ENCODE results near the gene FN3K. TPM values are rescaled to one million over a fixed set of nuclear protein-coding genes. Genes with fewer than 3 reads are reported as not detected.
A peak's percentile ranks its signal among the peaks of the same experiment; 100 is the strongest.

FN3K gene
- total and polyA plus RNA-seq, 2 of the 13 experiments (the other 11 are each of a cell fraction or from before 2014, with no cell fraction given): 3.5 to 12.2 TPM

GRCh38 chr17:82698065-82698973 lies 37.1 kb upstream of the FN3K start, which contains the start of gene RAB40B (continued):
- TF ChIP-seq SATB2 (CRISPR knock-in tag; IDR thresholded peaks at IDR 0.05) (no peak), ZNF331 (CRISPR knock-in tag; IDR thresholded peaks at IDR 0.05) (no peak), ZNF652 (CRISPR knock-in tag; IDR thresholded peaks at IDR 0.05; ENCODE audit: borderline replicate concordance, low read depth) (no peak), ZNF530 (CRISPR knock-in tag; IDR thresholded peaks at IDR 0.05; ENCODE audit: low read depth) (no peak), ATF7-NPFF (CRISPR knock-in tag; IDR thresholded peaks at IDR 0.05; ENCODE audit: low read depth) (0 out of 2 replicates have a peak, but pooled peaks have one; percentile 19), TBL1XR1 (IDR thresholded peaks at IDR 0.05; ENCODE audit: borderline replicate concordance, low read length, partially characterized antibody) (no peak), TAF1 (CRISPR knock-in tag; IDR thresholded peaks at IDR 0.05) (no peak), ZBTB7B (CRISPR knock-in tag; IDR thresholded peaks at IDR 0.05) (no peak), BCL6 (CRISPR knock-in tag; IDR thresholded peaks at IDR 0.05) (no peak), BATF2 (CRISPR knock-in tag; IDR thresholded peaks at IDR 0.05) (no peak), GTF3A (CRISPR knock-in tag; conservative IDR thresholded peaks at IDR 0.05) (no peak), ZFYVE20 (CRISPR knock-in tag; IDR thresholded peaks at IDR 0.05; ENCODE audit: borderline replicate concordance, low read depth) (no peak), HCFC1 (IDR thresholded peaks at IDR 0.05; ENCODE audit: low read depth, low read length) (no peak), ZNF180 (CRISPR knock-in tag; IDR thresholded peaks at IDR 0.05; ENCODE audit: borderline replicate concordance, low read depth) (no peak), HIC2 (CRISPR knock-in tag; IDR thresholded peaks at IDR 0.05; ENCODE audit: low read depth) (no peak), IRX3 (CRISPR knock-in tag; IDR thresholded peaks at IDR 0.05; ENCODE audit: borderline replicate concordance, low read depth) (peak; percentile 61; the same call in 1 of the 2 replicates), ZNF251 (CRISPR knock-in tag; IDR thresholded peaks at IDR 0.05) (no peak), GLI4 (CRISPR knock-in tag; IDR thresholded peaks at IDR 0.05; ENCODE audit: borderline replicate concordance) (no peak)
- TF ChIP-seq, protein P1, sequence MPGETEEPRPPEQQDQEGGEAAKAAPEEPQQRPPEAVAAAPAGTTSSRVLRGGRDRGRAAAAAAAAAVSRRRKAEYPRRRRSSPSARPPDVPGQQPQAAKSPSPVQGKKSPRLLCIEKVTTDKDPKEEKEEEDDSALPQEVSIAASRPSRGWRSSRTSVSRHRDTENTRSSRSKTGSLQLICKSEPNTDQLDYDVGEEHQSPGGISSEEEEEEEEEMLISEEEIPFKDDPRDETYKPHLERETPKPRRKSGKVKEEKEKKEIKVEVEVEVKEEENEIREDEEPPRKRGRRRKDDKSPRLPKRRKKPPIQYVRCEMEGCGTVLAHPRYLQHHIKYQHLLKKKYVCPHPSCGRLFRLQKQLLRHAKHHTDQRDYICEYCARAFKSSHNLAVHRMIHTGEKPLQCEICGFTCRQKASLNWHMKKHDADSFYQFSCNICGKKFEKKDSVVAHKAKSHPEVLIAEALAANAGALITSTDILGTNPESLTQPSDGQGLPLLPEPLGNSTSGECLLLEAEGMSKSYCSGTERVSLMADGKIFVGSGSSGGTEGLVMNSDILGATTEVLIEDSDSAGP (CRISPR knock-in tag; IDR thresholded peaks at IDR 0.05; ENCODE audit: borderline replicate concordance): no peak
- TF ChIP-seq, protein P2, sequence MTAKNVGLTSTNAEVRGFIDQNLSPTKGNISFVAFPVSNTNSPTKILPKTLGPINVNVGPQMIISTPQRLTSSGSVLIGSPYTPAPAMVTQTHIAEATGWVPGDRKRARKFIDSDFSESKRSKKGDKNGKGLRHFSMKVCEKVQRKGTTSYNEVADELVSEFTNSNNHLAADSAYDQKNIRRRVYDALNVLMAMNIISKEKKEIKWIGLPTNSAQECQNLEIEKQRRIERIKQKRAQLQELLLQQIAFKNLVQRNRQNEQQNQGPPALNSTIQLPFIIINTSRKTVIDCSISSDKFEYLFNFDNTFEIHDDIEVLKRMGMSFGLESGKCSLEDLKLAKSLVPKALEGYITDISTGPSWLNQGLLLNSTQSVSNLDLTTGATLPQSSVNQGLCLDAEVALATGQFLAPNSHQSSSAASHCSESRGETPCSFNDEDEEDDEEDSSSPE (CRISPR knock-in tag; IDR thresholded peaks at IDR 0.05): no peak
- TF ChIP-seq, protein P3, sequence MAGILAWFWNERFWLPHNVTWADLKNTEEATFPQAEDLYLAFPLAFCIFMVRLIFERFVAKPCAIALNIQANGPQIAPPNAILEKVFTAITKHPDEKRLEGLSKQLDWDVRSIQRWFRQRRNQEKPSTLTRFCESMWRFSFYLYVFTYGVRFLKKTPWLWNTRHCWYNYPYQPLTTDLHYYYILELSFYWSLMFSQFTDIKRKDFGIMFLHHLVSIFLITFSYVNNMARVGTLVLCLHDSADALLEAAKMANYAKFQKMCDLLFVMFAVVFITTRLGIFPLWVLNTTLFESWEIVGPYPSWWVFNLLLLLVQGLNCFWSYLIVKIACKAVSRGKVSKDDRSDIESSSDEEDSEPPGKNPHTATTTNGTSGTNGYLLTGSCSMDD (CRISPR knock-in tag; IDR thresholded peaks at IDR 0.05): no peak
